ENCODE measurements around the gene CBX6.

Gene CBX6

GRCh38 chr22:38843201-38843656 lies 28.8 kb downstream of the CBX6 start:
- DNase-seq (ENCODE audit: insufficient read length, low spot score) = peak; percentile 61
- FAIRE-seq = peak; percentile 69

- FAIRE-seq = no peak
- DNase-seq (ENCODE audit: insufficient read length, low spot score) = no peak
Observed at GRCh38 chr22:38842512-38843200, 29.4 kb downstream of the CBX6 start.

DNA sequence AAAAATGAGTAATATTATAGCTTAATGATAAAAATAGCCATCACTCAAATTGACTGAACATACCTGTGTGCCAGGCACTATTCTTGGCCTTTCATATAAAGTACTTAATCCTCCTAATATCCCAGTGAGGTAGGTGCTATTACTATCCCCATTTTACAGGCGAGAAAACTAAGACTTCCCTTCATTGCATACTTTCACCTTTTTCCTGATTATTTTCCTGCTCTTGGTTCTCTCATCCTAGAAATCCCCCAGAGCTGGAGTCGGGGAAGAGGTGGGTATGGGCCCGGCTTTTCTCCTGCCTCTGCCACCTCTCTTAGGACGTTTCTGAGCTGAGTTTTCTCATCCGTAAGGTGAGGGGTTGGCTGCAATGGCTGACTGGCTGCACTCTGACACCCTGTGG lies 30.4 kb downstream of the CBX6 start:
- FAIRE-seq (no peak), DNase-seq (ENCODE audit: insufficient read length, low spot score) (no peak)

- no peak for DNase-seq (ENCODE audit: insufficient read length, low spot score)
Observed at GRCh38 chr22:38841211-38841610, 30.8 kb downstream of the CBX6 start.

GRCh38 chr22:38840129-38840528 lies 31.9 kb downstream of the CBX6 start:
- no peak for FAIRE-seq
- DNase-seq (ENCODE audit: insufficient read length, low spot score) = no peak

More at GRCh38 chr22:38841211-38841610, 30.8 kb downstream of the CBX6 start:
- FAIRE-seq = no peak

- FAIRE-seq (no peak), DNase-seq (ENCODE audit: insufficient read length, low spot score) (no peak)
Observed at GRCh38 chr22:38839686-38840085, 32.3 kb downstream of the CBX6 start.

DNA sequence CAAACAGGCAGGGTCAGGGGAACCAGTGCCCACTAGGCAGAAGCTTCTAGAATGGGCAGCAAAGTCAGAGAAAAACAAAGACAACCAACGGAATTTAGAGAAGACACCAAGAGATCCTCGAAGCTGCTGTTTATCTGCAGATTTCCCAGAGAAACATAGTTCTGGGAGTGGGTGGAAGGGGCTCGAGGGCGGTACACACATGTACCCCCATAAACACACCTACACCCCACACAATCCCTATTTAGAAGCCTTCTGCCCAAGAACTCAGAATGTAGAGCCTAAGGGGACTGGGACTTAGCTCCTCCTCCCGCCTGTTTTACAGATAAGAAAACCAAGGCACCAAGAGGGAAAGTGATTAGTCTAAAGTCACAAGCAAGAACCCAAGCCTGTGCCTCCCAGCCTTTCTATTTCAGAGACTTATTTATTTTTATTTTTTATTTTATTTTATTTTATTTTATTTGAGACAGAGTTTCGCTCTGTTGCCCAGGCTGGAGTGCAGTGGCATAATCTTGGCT lies 34.5 kb downstream of the CBX6 start:
- FAIRE-seq = no peak
- DNase-seq (ENCODE audit: insufficient read length, low spot score) = no peak

GRCh38 chr22:38835888-38836301 lies 36.1 kb downstream of the CBX6 start:
- DNase-seq (ENCODE audit: insufficient read length, low spot score) = peak; percentile 34

DNA sequence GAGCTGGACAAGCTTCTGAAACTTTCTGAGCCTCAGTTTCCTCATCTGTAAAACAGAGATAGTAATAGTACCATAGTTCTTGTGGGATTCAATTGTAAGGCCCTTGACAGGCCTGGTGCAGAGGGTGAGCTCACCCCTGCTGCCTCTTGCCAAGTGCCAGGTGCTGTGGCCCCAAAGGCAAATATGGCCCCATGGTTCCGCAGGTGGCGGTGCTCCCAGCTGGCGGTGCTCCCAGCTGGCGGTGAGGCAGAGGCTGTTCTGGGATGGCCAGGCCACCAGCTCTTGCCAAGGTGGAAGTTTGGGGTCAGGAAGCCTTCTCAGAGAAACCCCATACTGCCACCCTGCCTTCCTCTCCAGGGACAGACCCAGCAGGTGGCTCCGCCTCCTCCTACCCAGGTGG lies 37.0 kb downstream of the CBX6 start:
- FAIRE-seq = no peak

More at GRCh38 chr22:38835888-38836301, 36.1 kb downstream of the CBX6 start:
- FAIRE-seq = peak; percentile 31

DNA sequence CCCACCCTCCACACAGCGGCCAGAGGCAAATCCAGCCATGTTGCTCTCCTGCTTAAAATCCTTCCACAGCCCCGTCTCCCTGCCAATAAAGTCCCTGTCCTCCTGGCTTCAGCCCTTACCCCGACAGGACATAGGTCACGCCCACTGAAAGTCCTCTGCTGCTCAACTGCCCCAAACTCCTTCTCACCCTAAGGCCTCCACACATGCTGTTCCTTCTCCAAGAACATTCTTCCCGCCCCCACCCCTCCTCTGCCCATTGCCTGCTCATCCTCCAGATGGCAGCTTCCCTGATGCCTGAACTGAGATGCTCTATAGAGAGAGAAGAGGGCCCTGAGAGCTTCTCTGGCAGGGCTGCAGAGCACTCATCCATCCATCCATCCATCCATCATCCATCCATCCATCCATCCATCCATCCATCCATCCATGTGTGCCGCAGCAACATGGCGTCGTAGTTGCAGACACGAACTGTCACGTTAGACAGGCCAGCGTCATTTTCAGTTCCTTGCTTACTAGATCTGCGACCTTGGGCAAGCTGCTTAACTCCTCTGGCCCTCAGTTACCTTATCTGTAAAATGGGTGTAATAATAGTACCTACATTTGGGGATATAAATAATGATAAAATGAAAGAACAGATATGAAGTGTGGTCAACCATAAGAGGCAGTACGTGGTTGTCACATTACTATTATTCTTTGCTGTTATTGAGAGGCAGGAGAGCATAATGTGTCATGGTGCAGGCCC lies 37.6 kb downstream of the CBX6 start:
- DNase-seq (ENCODE audit: insufficient read length, low spot score) (no peak), FAIRE-seq (no peak)

More for the DNA sequence above, 37.0 kb downstream of the CBX6 start:
- DNase-seq (ENCODE audit: insufficient read length, low spot score) = no peak

DNA sequence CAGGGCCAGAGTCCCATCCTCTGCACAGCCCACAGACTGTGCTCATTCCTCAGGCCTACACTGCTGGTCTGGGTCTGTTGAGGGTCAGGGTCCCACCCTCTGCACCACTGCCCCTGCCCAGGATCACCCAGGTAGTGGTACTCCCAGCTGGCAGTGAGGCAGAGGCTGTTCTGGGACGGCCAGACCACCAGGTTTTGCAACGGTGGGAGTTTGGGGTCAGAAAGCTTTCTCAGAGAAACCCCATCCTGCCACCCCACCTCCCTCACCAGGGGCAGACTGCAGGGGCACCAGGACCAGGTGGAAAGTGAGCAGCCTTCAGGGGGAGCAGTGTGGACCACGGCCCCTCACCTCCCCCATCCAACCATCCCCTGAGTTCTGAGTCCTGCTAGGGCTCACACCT lies 39.0 kb downstream of the CBX6 start:
- DNase-seq (ENCODE audit: insufficient read length, low spot score) (no peak), FAIRE-seq (no peak)

DNA sequence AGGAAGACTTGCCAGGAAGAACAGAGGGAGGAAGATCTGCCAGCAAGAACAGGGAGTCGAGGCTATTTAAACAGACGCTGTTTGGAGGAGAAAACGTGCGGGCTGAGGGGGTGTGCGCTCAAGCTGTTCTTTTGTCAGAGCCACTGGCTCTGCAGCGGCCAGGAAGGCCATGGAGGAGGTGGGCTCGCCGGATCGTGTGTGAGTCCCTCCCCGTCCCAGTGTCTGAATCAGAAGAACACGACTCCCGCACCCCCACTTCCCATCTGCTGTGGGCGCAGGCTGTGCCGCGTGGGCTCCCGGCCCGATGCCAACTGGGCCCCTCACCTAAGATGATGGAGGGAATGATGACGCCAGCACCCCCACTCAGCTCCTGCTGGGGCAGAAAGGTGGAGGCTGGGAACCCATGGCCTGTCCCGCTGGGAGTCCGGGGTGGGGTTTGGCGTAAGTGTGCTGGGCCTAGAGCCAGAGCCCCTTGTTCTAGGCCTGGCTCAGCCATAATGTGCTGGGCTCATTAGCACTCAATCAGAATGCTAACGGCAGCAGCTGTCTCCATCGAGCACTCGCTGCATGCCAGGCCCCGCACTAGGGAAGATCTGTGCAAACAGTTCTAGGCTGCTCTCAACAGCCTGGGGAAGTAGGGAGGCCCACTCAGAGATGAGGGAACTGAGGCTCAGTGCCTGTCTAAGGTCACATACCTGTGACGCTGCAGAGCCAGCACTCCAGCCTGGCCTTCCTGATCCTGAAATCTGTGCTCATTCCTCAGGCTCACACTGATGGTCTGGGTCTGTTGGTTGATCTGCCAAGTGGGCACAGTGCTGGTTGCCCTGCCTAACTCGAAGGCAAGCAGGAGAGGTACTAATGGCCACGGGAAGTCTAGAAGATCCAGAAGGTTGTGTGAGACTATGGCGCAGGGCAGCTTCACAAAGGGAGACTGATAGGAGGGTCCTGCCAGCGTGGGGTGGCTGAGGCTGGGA lies 39.7 kb downstream of the CBX6 start:
- DNase-seq (ENCODE audit: insufficient read length, low spot score) (no peak), FAIRE-seq (no peak)

DNA sequence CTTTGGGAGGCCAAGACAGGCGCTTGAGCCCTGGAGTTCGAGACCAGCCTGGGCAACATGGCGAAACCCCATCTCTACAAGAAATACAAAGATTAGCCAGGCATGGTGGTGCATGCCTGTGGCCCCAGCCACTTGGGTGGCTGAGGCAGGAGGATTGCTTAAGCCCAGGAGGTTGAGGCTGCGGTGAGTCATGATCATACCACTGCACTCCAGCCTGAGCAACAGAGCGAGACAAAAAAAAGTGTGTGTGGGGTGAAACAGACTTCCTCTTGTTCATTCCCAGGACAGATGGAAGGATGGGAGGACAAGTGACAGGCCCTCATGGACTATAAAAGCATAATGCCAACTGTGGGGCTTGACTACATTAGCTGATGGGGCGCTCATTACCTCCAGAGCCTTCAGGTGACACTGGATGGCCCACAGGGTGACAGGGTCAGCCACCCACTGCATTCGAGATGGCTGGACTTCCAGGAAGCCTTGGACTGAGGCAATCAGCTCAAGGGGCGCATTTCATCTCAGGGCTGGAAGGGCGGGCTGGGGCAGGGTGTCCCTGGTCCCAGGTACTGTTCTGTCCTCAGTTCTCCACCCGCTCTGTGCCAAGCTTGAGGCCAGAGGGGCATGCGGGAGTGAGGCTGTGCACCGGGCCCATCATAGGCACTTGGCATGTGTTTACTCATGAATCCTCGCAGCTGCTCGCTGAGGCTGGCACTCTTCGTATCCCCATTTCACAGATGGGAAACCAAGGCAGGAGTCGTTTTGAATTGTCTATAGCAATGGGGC lies 40.7 kb downstream of the CBX6 start:
- no peak for FAIRE-seq
- DNase-seq (ENCODE audit: insufficient read length, low spot score) = no peak

GRCh38 chr22:38830845-38831108 lies 41.2 kb downstream of the CBX6 start:
- FAIRE-seq (no peak), DNase-seq (ENCODE audit: insufficient read length, low spot score) (no peak)

GRCh38 chr22:38830026-38830844 lies 41.8 kb downstream of the CBX6 start:
- no peak for DNase-seq (ENCODE audit: insufficient read length, low spot score)
- no peak for FAIRE-seq

- no peak for FAIRE-seq
Observed at GRCh38 chr22:38829485-38829884, 42.5 kb downstream of the CBX6 start.

GRCh38 chr22:38828616-38829205 lies 43.3 kb downstream of the CBX6 start:
- FAIRE-seq (no peak), DNase-seq (ENCODE audit: insufficient read length, low spot score) (no peak)

More at GRCh38 chr22:38829485-38829884, 42.5 kb downstream of the CBX6 start:
- no peak for DNase-seq (ENCODE audit: insufficient read length, low spot score)

GRCh38 chr22:38828191-38828590 lies 43.8 kb downstream of the CBX6 start:
- DNase-seq (ENCODE audit: insufficient read length, low spot score) (no peak), FAIRE-seq (no peak)

- FAIRE-seq = no peak
- no peak for DNase-seq (ENCODE audit: insufficient read length, low spot score)
Observed at GRCh38 chr22:38827510-38827909, 44.5 kb downstream of the CBX6 start.
